ENCODE measurements around the gene MPPED1. TPM values are rescaled to one million over a fixed set of nuclear protein-coding genes. Genes with fewer than 3 reads are reported as not detected.

Gene MPPED1
- total RNA-seq, 4 donors from 2014 or later, result 0.29 to 6.8 (median 0.80) TPM; not detected in 1

- WGBS, 2 donors, result 61 to 64% methylated on average over 3 of the region's 3 CpGs
- intact Hi-C loops (cut with DNase I; ENCODE audit: low total_unique reads), result no loop called here
- TF ChIP-seq CTCF (IDR thresholded peaks at IDR 0.05) (no peak), POLR2A (IDR thresholded peaks at IDR 0.05) (no peak)
- no peak overlapping the region for H3K4me3 ChIP-seq (ENCODE audit: low read depth, poor library complexity, severe bottlenecking)
- DNase-seq (ENCODE audit: low spot score in 2 of 2), result no peak
Measured at GRCh38 chr22:43491177-43491576, 79.4 kb downstream of the MPPED1 start.

GRCh38 chr22:43491737-43492136 is 79.9 kb downstream of the MPPED1 start:
- H3K4me3 ChIP-seq (ENCODE audit: low read depth, poor library complexity, severe bottlenecking), result no peak overlapping the region
- TF ChIP-seq CTCF (IDR thresholded peaks at IDR 0.05) (no peak), POLR2A (IDR thresholded peaks at IDR 0.05) (no peak)
- no peak for DNase-seq (ENCODE audit: low spot score in 2 of 2)
- intact Hi-C loops (cut with DNase I; ENCODE audit: low total_unique reads), result no loop called here
- WGBS, 2 donors, result 89 to 91% methylated on average over 1 of the region's 1 CpG

GRCh38 chr22:43493297-43493696 is 81.5 kb downstream of the MPPED1 start:
- intact Hi-C loops (cut with DNase I; ENCODE audit: low total_unique reads), result no loop called here
- TF ChIP-seq POLR2A (IDR thresholded peaks at IDR 0.05) (no peak), CTCF (IDR thresholded peaks at IDR 0.05) (no peak)
- 84 to 93% methylated on average over 5 of the region's 5 CpGs for WGBS, 2 donors

GRCh38 chr22:43497956-43498855 is 86.4 kb downstream of the MPPED1 start:
- intact Hi-C loops (cut with DNase I; ENCODE audit: low total_unique reads), result no loop called here
- 92 to 93% methylated on average over 16 of the region's 16 CpGs for WGBS, 2 donors
- TF ChIP-seq CTCF (IDR thresholded peaks at IDR 0.05) (no peak), POLR2A (IDR thresholded peaks at IDR 0.05) (no peak)
- no peak overlapping the region for H3K4me3 ChIP-seq (ENCODE audit: low read depth, poor library complexity, severe bottlenecking)
- no peak for DNase-seq (ENCODE audit: low spot score in 2 of 2)

More at GRCh38 chr22:43493297-43493696, 81.5 kb downstream of the MPPED1 start:
- no peak overlapping the region for H3K4me3 ChIP-seq (ENCODE audit: low read depth, poor library complexity, severe bottlenecking)
- no peak for DNase-seq (ENCODE audit: low spot score in 2 of 2)

- 90 to 100% methylated on average over 1 of the region's 1 CpG for WGBS, 2 donors
- intact Hi-C loops (cut with DNase I; ENCODE audit: low total_unique reads), result no loop called here
- H3K4me3 ChIP-seq (ENCODE audit: low read depth, poor library complexity, severe bottlenecking), result no peak overlapping the region
- no peak for DNase-seq (ENCODE audit: low spot score in 2 of 2)
- no peak for TF ChIP-seq CTCF (IDR thresholded peaks at IDR 0.05)
- no peak for TF ChIP-seq POLR2A (IDR thresholded peaks at IDR 0.05)
Measured at GRCh38 chr22:43498856-43499253, 87.0 kb downstream of the MPPED1 start.
